Peyer's patch (tissue), 4 donors: ENCODE measurements around the gene USP36.

ENCODE experiments used
- POLR2A ChIP-seq, 2 donors: fragments of 450-650 bp; IDR thresholded peaks; one replicate each; pipeline ENCODE4 v1.5.1; 2017; ENCODE audit warnings: antibody characterized with exemption in 2 of 2, mild to moderate bottlenecking in 2 of 2, moderate library complexity in 2 of 2
- TF ChIP-seq, protein P1 (sequence below), 6 experiments: fragments of 450-650 bp in 4 of 6; fragments of 200-600 bp in 2 of 6; sonication (generic) in 1 of 6; IDR thresholded peaks; one replicate each; pipeline ENCODE4 v1.5.1; 2017 to 2019; ENCODE audit warnings: antibody characterized with exemption in 6 of 6, mild to moderate bottlenecking in 3 of 6, moderate library complexity in 1 of 6

DNA sequence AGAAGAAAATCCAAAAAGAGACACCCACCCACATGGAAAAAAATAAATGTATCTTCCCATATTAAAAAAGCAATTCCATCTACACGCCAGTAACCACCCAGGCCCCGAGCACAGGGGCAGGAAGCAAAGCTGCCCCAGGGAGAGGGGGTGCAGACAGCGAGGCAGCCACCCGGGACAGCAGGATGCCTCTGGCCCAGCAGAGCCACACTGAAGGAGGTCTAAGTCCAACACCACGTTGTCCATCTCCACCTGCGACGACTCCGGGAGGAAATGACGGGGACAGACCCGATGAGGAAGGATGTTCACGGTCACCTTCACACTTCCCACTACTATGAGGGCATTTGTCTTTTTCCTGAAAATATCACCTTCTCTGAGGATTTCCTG lies 44.1 kb downstream of the USP36 start:
- TF ChIP-seq, protein P1, sequence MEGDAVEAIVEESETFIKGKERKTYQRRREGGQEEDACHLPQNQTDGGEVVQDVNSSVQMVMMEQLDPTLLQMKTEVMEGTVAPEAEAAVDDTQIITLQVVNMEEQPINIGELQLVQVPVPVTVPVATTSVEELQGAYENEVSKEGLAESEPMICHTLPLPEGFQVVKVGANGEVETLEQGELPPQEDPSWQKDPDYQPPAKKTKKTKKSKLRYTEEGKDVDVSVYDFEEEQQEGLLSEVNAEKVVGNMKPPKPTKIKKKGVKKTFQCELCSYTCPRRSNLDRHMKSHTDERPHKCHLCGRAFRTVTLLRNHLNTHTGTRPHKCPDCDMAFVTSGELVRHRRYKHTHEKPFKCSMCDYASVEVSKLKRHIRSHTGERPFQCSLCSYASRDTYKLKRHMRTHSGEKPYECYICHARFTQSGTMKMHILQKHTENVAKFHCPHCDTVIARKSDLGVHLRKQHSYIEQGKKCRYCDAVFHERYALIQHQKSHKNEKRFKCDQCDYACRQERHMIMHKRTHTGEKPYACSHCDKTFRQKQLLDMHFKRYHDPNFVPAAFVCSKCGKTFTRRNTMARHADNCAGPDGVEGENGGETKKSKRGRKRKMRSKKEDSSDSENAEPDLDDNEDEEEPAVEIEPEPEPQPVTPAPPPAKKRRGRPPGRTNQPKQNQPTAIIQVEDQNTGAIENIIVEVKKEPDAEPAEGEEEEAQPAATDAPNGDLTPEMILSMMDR (IDR thresholded peaks at IDR 0.05), result no peak
- TF ChIP-seq POLR2A (IDR thresholded peaks at IDR 0.05), result no peak
